Measurements from ENCODE around the gene CCDC183.

DNA sequence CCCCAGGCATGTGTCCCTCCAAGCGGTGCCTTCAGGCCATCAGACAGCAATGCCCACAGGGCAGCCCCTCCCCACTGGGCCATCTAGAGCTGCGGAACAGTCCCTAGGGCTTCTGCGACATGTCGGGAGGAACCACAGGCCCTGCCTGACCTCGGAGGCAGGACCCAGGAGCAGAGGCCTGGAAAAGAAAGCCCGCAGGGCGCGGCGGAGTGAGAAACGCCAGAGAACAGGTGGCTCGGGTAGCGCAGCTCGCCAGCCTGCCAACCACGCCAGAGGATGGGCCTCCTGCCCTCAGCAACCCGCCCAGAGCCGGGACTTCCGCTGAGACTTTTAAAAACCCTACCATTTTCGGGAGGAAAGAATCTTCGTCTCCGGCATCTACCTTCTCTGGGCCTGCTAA is 38.8 kb upstream of the CCDC183 start:
- TF ChIP-seq, protein P1, sequence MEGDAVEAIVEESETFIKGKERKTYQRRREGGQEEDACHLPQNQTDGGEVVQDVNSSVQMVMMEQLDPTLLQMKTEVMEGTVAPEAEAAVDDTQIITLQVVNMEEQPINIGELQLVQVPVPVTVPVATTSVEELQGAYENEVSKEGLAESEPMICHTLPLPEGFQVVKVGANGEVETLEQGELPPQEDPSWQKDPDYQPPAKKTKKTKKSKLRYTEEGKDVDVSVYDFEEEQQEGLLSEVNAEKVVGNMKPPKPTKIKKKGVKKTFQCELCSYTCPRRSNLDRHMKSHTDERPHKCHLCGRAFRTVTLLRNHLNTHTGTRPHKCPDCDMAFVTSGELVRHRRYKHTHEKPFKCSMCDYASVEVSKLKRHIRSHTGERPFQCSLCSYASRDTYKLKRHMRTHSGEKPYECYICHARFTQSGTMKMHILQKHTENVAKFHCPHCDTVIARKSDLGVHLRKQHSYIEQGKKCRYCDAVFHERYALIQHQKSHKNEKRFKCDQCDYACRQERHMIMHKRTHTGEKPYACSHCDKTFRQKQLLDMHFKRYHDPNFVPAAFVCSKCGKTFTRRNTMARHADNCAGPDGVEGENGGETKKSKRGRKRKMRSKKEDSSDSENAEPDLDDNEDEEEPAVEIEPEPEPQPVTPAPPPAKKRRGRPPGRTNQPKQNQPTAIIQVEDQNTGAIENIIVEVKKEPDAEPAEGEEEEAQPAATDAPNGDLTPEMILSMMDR (IDR thresholded peaks at IDR 0.05; ENCODE audit: low read depth, low read length, poor library complexity, severe bottlenecking) = no peak
- no peak for TF ChIP-seq EZH2phosphoT487 (IDR thresholded peaks at IDR 0.05; ENCODE audit: borderline replicate concordance, low read length)

Data from DOHH2 (cell line).